ENCODE measurements around the gene PLXNC1. TPM values are rescaled to one million over a fixed set of nuclear protein-coding genes. Genes with fewer than 3 reads are reported as not detected.

Gene PLXNC1
- total RNA-seq, 1 donor from 2014 or later, result 28.0 TPM

DNA sequence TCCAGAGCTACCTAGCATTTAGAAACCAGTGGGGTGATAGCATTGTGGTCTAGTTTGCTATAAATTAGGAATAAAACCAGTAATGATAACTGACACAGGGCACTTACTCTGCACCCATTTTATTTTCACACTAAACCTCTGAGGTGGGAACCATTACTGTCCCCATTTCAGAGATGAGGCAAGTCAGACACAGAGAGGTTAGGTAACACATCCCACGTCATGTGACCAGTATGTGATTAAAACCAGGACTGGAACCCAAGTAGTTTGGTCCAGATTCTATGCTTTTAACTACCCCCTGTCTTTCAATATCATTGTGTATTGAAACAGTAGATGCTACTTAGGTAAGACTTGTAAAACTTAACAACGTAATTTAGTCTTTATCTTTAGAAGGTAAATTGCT lies 110.2 kb downstream of the PLXNC1 start:
- intact Hi-C loops (cut with DNase I), result no loop called here
- TF ChIP-seq, protein P1, sequence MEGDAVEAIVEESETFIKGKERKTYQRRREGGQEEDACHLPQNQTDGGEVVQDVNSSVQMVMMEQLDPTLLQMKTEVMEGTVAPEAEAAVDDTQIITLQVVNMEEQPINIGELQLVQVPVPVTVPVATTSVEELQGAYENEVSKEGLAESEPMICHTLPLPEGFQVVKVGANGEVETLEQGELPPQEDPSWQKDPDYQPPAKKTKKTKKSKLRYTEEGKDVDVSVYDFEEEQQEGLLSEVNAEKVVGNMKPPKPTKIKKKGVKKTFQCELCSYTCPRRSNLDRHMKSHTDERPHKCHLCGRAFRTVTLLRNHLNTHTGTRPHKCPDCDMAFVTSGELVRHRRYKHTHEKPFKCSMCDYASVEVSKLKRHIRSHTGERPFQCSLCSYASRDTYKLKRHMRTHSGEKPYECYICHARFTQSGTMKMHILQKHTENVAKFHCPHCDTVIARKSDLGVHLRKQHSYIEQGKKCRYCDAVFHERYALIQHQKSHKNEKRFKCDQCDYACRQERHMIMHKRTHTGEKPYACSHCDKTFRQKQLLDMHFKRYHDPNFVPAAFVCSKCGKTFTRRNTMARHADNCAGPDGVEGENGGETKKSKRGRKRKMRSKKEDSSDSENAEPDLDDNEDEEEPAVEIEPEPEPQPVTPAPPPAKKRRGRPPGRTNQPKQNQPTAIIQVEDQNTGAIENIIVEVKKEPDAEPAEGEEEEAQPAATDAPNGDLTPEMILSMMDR (IDR thresholded peaks at IDR 0.05), result no peak
- Histone ChIP-seq H3K4me1 (peaks cover 29% of the 10 kb centered on the region), H3K9me3 (no peaks in the 10 kb centered on the region), H3K36me3 (peaks cover 12% of the 10 kb centered on the region), H3K27me3 (ENCODE audit: low read depth) (no peaks in the 10 kb centered on the region), H3K4me3 (no peak overlapping the region), H3K27ac (no peak overlapping the region)
- DNase-seq (no peak), ATAC-seq (no peak)

DNA sequence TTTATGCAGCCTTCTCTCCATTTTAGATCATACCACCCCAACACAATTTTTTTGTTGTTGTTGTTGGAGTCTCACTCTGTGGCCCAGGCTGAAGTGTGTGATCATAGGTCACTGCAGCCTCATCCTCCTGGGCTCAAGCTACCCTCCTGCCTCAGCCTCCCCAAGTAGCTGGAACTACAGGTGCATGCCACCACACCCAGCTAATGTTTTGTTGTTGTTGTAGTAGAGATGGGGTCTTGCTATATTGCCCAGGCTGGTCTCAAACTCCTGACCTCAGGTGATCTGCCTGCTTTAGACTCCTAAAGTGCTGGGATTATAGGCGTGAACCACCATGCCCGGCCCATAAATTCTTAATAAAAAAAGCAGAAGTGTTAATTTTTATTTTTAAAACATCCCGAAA lies 111.6 kb downstream of the PLXNC1 start:
- no peak for ATAC-seq
- no peaks in the 10 kb centered on the region for H3K9me3 ChIP-seq
- no peak overlapping the region for H3K27ac ChIP-seq
- H3K4me1 ChIP-seq, result peaks cover 44% of the 10 kb centered on the region
- H3K27me3 ChIP-seq (ENCODE audit: low read depth), result no peaks in the 10 kb centered on the region
- H3K36me3 ChIP-seq, result peaks cover 9% of the 10 kb centered on the region
- TF ChIP-seq, protein P1 (IDR thresholded peaks at IDR 0.05), result no peak
- H3K4me3 ChIP-seq, result no peak overlapping the region
- intact Hi-C loops (cut with DNase I), result no loop called here
- no peak for DNase-seq

DNA sequence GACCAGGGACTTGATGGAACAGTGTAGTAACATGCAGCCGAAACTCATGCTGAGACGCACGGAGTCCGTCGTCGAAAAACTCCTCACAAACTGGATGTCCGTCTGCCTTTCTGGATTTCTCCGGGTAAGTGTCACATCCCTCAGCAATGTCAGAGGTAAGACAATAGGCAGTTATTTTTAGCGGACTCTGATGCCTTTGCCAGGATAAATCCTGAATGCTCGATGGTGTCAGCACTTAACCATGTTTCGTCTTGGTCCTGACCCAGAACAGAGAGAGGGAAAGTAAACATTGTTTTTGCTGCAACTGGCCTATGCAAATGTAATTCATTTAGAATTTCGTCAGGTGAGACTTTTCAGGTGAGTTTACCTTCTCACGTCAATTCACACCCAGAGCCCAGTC lies 112.3 kb downstream of the PLXNC1 start:
- Histone ChIP-seq H3K36me3 (peaks cover 4% of the 10 kb centered on the region), H3K27me3 (ENCODE audit: low read depth) (no peaks in the 10 kb centered on the region), H3K4me3 (no peak overlapping the region), H3K27ac (no peak overlapping the region), H3K4me1 (peaks cover 45% of the 10 kb centered on the region), H3K9me3 (no peaks in the 10 kb centered on the region)
- ATAC-seq (no peak), DNase-seq (no peak)
- TF ChIP-seq, protein P1 (IDR thresholded peaks at IDR 0.05), result no peak
- intact Hi-C loops (cut with DNase I), result no loop called here

DNA sequence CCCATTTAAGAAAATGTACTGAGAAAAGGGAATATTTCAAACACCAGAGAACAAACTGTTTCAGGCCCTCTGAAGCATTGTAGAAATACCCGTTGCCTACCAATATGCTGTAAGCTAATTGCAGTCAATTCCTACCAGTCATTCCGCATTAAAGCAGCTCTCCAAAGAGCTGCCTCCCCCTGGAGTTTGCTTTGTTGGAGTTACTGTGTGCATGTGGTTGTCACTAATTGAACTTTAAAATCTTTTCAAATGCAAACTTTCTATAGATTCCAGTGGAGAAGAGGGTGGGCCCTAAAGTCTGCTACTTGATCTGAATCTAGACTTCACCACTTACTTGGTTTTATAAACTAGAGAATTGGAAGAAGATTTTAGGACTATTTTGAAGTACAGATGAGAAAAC lies 112.7 kb downstream of the PLXNC1 start:
- TF ChIP-seq, protein P1 (IDR thresholded peaks at IDR 0.05), result no peak
- intact Hi-C loops (cut with DNase I), result no loop called here
- DNase-seq (no peak), ATAC-seq (no peak)
- peaks cover 3% of the 10 kb centered on the region for H3K36me3 ChIP-seq
- H3K27ac ChIP-seq, result no peak overlapping the region
- no peaks in the 10 kb centered on the region for H3K27me3 ChIP-seq (ENCODE audit: low read depth)
- no peaks in the 10 kb centered on the region for H3K9me3 ChIP-seq
- H3K4me3 ChIP-seq, result no peak overlapping the region
- H3K4me1 ChIP-seq, result peaks cover 49% of the 10 kb centered on the region

DNA sequence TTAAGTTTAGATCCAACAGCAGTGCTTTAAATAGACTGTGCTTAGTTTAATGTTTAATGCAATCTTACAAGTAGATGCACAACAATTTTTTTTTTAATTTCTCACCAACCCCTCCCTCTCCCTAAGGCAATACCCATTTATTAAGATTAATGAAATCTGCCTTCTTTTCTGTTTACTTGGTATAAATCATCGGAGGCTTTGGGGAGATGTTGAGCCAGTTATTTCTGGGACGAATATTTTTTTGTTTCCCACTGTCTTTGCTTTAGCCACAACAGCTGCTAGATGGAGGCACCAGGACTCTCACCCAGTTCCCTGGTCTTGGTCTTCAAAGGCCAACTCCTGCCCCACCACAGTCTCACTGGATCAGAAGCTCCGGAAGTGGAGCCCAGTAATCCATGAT lies 113.4 kb downstream of the PLXNC1 start:
- ATAC-seq (no peak), DNase-seq (no peak)
- Histone ChIP-seq H3K27ac (peak overlapping the region; percentile 88), H3K4me3 (peak overlapping the region; percentile 59), H3K27me3 (ENCODE audit: low read depth) (no peaks in the 10 kb centered on the region), H3K4me1 (peaks cover 56% of the 10 kb centered on the region), H3K36me3 (no peaks in the 10 kb centered on the region), H3K9me3 (no peaks in the 10 kb centered on the region)
- TF ChIP-seq, protein P1 (IDR thresholded peaks at IDR 0.05), result no peak
- intact Hi-C loops (cut with DNase I), result no loop called here
